Endodermal cell (in vitro differentiated cells): ENCODE data around the gene SELPLG. TPM values are rescaled to one million over a fixed set of nuclear protein-coding genes. Genes with fewer than 3 reads are reported as not detected.

Experiments used
- DNase-seq: peaks from one replicate; pipeline ENCODE4 v3.0.0-alpha.2; 2017
- H3K27ac ChIP-seq: 2 replicates; pipeline ENCODE4 v1.5.1; 2013; ENCODE audit warnings: mild to moderate bottlenecking, low read depth, low read length, moderate library complexity
- H3K27me3 ChIP-seq: 2 replicates; pipeline ENCODE4 v1.6.1; 2013; ENCODE audit warnings: mild to moderate bottlenecking, low read length, moderate library complexity; ENCODE audit not compliant: insufficient read depth, control insufficient read depth, poor library complexity, severe bottlenecking
- H3K36me3 ChIP-seq: 2 replicates; pipeline ENCODE4 v1.7.0; 2013; ENCODE audit warnings: mild to moderate bottlenecking, low read length, moderate library complexity; ENCODE audit not compliant: control insufficient read depth, insufficient read depth
- H3K4me1 ChIP-seq: one replicate; pipeline ENCODE4 v1.7.0; 2013; ENCODE audit warnings: low read length; ENCODE audit not compliant: control insufficient read depth, insufficient read depth
- H3K4me3 ChIP-seq: 2 replicates; pipeline ENCODE4 v1.5.1; 2013; ENCODE audit warnings: mild to moderate bottlenecking, low read length, moderate library complexity
- H3K9ac ChIP-seq: 2 replicates; pipeline ENCODE4 v1.6.1; 2013; ENCODE audit warnings: mild to moderate bottlenecking, low read length, moderate library complexity; ENCODE audit not compliant: poor library complexity, severe bottlenecking; ENCODE audit errors: extremely low read depth
- H3K9me3 ChIP-seq: 2 replicates; pipeline ENCODE4 v1.6.1; 2013; ENCODE audit warnings: mild to moderate bottlenecking, low read length, moderate library complexity; ENCODE audit not compliant: control insufficient read depth
- H3K27ac Mint-ChIP-seq: 2 replicates; pipeline ENCODE4 v1.8.0; 2020; ENCODE audit warnings: mixed read lengths
- H3K27me3 Mint-ChIP-seq: 2 replicates; pipeline ENCODE4 v1.8.0; 2021; ENCODE audit warnings: mild to moderate bottlenecking, mixed read lengths; ENCODE audit not compliant: insufficient read depth
- H3K36me3 Mint-ChIP-seq: 2 replicates; pipeline ENCODE4 v1.8.0; 2020; ENCODE audit warnings: low read depth, mixed read lengths
- H3K4me1 Mint-ChIP-seq: 2 replicates; pipeline ENCODE4 v1.8.0; 2020; ENCODE audit warnings: mixed read lengths
- H3K4me3 Mint-ChIP-seq: 2 replicates; pipeline ENCODE4 v1.8.0; 2020; ENCODE audit warnings: mild to moderate bottlenecking, moderate library complexity, mixed read lengths
- H3K9me3 Mint-ChIP-seq: 2 replicates; pipeline ENCODE4 v1.8.0; 2020; ENCODE audit warnings: mild to moderate bottlenecking, mixed read lengths
- WGBS, 2 experiments: methylation state at CpG; one replicate each; pipeline versions ENCODE4 v1.1.5 to v1.1.7; 2013; ENCODE audit warnings: missing lambda C conversion rate in 2 of 2, mixed read lengths in 1 of 2; ENCODE audit not compliant: insufficient coverage in 1 of 2, insufficient read length in 1 of 2; 5-methylcytosine and 5-hydroxymethylcytosine counted together
- total RNA-seq, 2 donors: library from RNA; stranded (reverse); fragmentation: NEBNext Ultra II Directional in 1 of 2; extraction: Animal tissue kit (Norgen Biotek cat#: 25700) in 1 of 2; gene quantifications; 2 replicates in 1 of 2; 3 replicates in 1 of 2; pipeline ENCODE4 v1.2.1, GENCODE V29; 2021
- TF ChIP-seq, protein P1 (sequence below): fragments of 200-600 bp; sonication (generic); conservative IDR thresholded peaks from 2 replicates; pipeline ENCODE4 v1.5.0; 2021; ENCODE audit warnings: antibody characterized with exemption, mild to moderate bottlenecking

The SELPLG gene
- total RNA-seq, 2 donors from 2014 or later: 0.13 TPM; not detected in 1

- Mint-ChIP-seq H3K4me1 (peaks cover 20% of the 10 kb centered on the region), H3K36me3 (peaks cover 60% of the 10 kb centered on the region), H3K27me3 (no peaks in the 10 kb centered on the region), H3K4me3 (no peak overlapping the region), H3K27ac (no peak overlapping the region), H3K9me3 (no peaks in the 10 kb centered on the region)
- Histone ChIP-seq H3K4me1 (no peaks in the 10 kb centered on the region), H3K27ac (no peak overlapping the region), H3K4me3 (no peak overlapping the region), H3K27me3 (no peaks in the 10 kb centered on the region), H3K9me3 (no peaks in the 10 kb centered on the region), H3K36me3 (peaks cover 99% of the 10 kb centered on the region), H3K9ac (no peak overlapping the region)
- DNase-seq: peak; percentile 36
- WGBS, 2 experiments: 97 to 100% methylated on average over 1 to 4 of the region's 4 CpGs
- TF ChIP-seq, protein P1, sequence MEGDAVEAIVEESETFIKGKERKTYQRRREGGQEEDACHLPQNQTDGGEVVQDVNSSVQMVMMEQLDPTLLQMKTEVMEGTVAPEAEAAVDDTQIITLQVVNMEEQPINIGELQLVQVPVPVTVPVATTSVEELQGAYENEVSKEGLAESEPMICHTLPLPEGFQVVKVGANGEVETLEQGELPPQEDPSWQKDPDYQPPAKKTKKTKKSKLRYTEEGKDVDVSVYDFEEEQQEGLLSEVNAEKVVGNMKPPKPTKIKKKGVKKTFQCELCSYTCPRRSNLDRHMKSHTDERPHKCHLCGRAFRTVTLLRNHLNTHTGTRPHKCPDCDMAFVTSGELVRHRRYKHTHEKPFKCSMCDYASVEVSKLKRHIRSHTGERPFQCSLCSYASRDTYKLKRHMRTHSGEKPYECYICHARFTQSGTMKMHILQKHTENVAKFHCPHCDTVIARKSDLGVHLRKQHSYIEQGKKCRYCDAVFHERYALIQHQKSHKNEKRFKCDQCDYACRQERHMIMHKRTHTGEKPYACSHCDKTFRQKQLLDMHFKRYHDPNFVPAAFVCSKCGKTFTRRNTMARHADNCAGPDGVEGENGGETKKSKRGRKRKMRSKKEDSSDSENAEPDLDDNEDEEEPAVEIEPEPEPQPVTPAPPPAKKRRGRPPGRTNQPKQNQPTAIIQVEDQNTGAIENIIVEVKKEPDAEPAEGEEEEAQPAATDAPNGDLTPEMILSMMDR: no peak
Measured at GRCh38 chr12:108649669-108650068, 16.0 kb upstream of the SELPLG start.

- peaks cover 62% of the 10 kb centered on the region for H3K36me3 Mint-ChIP-seq
- H3K4me3 Mint-ChIP-seq: no peak overlapping the region
- WGBS, 2 experiments: 97 to 100% methylated on average over 4 to 6 of the region's 6 CpGs
Measured at GRCh38 chr12:108649126-108649525, 15.4 kb upstream of the SELPLG start.

DNA sequence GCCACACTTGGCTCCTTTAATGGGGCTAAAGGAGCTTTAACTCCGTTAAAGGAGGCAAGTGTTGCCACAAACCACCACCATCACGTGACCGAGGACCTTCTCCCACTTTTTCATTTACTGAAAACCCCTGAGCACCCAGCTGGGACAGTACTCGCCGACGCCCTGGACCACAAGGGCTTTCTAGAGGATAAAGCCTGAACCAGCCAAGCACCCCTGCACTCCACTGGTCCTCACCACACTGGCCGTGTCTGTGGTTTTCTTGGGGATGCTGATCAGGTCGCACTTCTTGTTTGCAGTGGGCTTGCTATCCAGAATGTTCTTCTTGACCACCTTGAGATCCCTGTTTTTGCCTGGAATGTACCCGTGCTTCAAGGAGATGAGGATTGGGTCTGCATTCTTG lies 14.7 kb upstream of the SELPLG start:
- H3K27ac ChIP-seq: no peak overlapping the region
- H3K4me3 ChIP-seq: no peak overlapping the region
- H3K36me3 ChIP-seq: peaks cover 98% of the 10 kb centered on the region
- no peak overlapping the region for H3K4me3 Mint-ChIP-seq
- no peaks in the 10 kb centered on the region for H3K4me1 ChIP-seq
- peak; percentile 26 for DNase-seq
- WGBS, 2 experiments: 92 to 95% methylated on average over 7 to 9 of the region's 9 CpGs
- TF ChIP-seq, protein P1: no peak
- H3K36me3 Mint-ChIP-seq: peaks cover 62% of the 10 kb centered on the region
- H3K27me3 ChIP-seq: no peaks in the 10 kb centered on the region
- H3K27me3 Mint-ChIP-seq: no peaks in the 10 kb centered on the region
- no peak overlapping the region for H3K27ac Mint-ChIP-seq
- H3K9ac ChIP-seq: no peak overlapping the region
- no peaks in the 10 kb centered on the region for H3K9me3 Mint-ChIP-seq
- peaks cover 12% of the 10 kb centered on the region for H3K4me1 Mint-ChIP-seq
- no peaks in the 10 kb centered on the region for H3K9me3 ChIP-seq

More at GRCh38 chr12:108649126-108649525, 15.4 kb upstream of the SELPLG start:
- Histone ChIP-seq H3K4me3 (no peak overlapping the region), H3K27ac (no peak overlapping the region), H3K4me1 (no peaks in the 10 kb centered on the region), H3K36me3 (peaks cover 99% of the 10 kb centered on the region), H3K27me3 (no peaks in the 10 kb centered on the region), H3K9me3 (no peaks in the 10 kb centered on the region), H3K9ac (no peak overlapping the region)
- Mint-ChIP-seq H3K27me3 (no peaks in the 10 kb centered on the region), H3K27ac (no peak overlapping the region), H3K9me3 (no peaks in the 10 kb centered on the region), H3K4me1 (peaks cover 19% of the 10 kb centered on the region)
- DNase-seq: no peak
- TF ChIP-seq, protein P1: no peak
